ENCODE results near the gene NEK6.

NEK6 gene

GRCh38 chr9:124284237-124284831 is 26.6 kb downstream of the NEK6 start:
- TF ChIP-seq GATA1 (IDR thresholded peaks at IDR 0.05; ENCODE audit: low read depth, low read length) (no peak), POLR2A (IDR thresholded peaks at IDR 0.05; ENCODE audit: low read length) (no peak)
- DNase-seq, result no peak

GRCh38 chr9:124284940-124285441 is 27.2 kb downstream of the NEK6 start:
- TF ChIP-seq GATA1 (IDR thresholded peaks at IDR 0.05; ENCODE audit: low read depth, low read length), result no peak
- TF ChIP-seq POLR2A (IDR thresholded peaks at IDR 0.05; ENCODE audit: low read length), result no peak
- no peak for DNase-seq

- DNase-seq, result no peak
- TF ChIP-seq POLR2A (IDR thresholded peaks at IDR 0.05; ENCODE audit: low read length) (no peak), GATA1 (IDR thresholded peaks at IDR 0.05; ENCODE audit: low read depth, low read length) (no peak)
Measured at GRCh38 chr9:124285490-124285889, 27.7 kb downstream of the NEK6 start.

GRCh38 chr9:124285903-124286291 is 28.1 kb downstream of the NEK6 start:
- TF ChIP-seq POLR2A (IDR thresholded peaks at IDR 0.05; ENCODE audit: low read length) (no peak), GATA1 (IDR thresholded peaks at IDR 0.05; ENCODE audit: low read depth, low read length) (no peak)
- DNase-seq, result peak in 1 of 2 experiments; percentile 20

- TF ChIP-seq POLR2A (IDR thresholded peaks at IDR 0.05; ENCODE audit: low read length) (no peak), GATA1 (IDR thresholded peaks at IDR 0.05; ENCODE audit: low read depth, low read length) (no peak)
- no peak for DNase-seq
Measured at GRCh38 chr9:124286292-124286931, 28.7 kb downstream of the NEK6 start.

GRCh38 chr9:124290053-124290591 is 32.4 kb downstream of the NEK6 start:
- no peak for DNase-seq
- no peak for TF ChIP-seq GATA1 (IDR thresholded peaks at IDR 0.05; ENCODE audit: low read depth, low read length)
- TF ChIP-seq POLR2A (IDR thresholded peaks at IDR 0.05; ENCODE audit: low read length), result no peak

GRCh38 chr9:124290743-124291554 is 33.2 kb downstream of the NEK6 start:
- TF ChIP-seq GATA1 (IDR thresholded peaks at IDR 0.05; ENCODE audit: low read depth, low read length) (no peak), POLR2A (IDR thresholded peaks at IDR 0.05; ENCODE audit: low read length) (no peak)

GRCh38 chr9:124291801-124292396 is 34.1 kb downstream of the NEK6 start:
- DNase-seq, result no peak
- no peak for TF ChIP-seq GATA1 (IDR thresholded peaks at IDR 0.05; ENCODE audit: low read depth, low read length)
- no peak for TF ChIP-seq POLR2A (IDR thresholded peaks at IDR 0.05; ENCODE audit: low read length)

More at GRCh38 chr9:124290743-124291554, 33.2 kb downstream of the NEK6 start:
- DNase-seq, result no peak

- TF ChIP-seq POLR2A (IDR thresholded peaks at IDR 0.05; ENCODE audit: low read length) (no peak), GATA1 (IDR thresholded peaks at IDR 0.05; ENCODE audit: low read depth, low read length) (no peak)
Measured at GRCh38 chr9:124292696-124293593, 35.2 kb downstream of the NEK6 start.

GRCh38 chr9:124293718-124294506 is 36.2 kb downstream of the NEK6 start:
- TF ChIP-seq GATA1 (IDR thresholded peaks at IDR 0.05; ENCODE audit: low read depth, low read length), result no peak
- no peak for TF ChIP-seq POLR2A (IDR thresholded peaks at IDR 0.05; ENCODE audit: low read length)
- no peak for DNase-seq

More at GRCh38 chr9:124292696-124293593, 35.2 kb downstream of the NEK6 start:
- no peak for DNase-seq

GRCh38 chr9:124295159-124295794 is 37.5 kb downstream of the NEK6 start:
- no peak for DNase-seq
- TF ChIP-seq POLR2A (IDR thresholded peaks at IDR 0.05; ENCODE audit: low read length) (no peak), GATA1 (IDR thresholded peaks at IDR 0.05; ENCODE audit: low read depth, low read length) (no peak)
